ENCODE data around the gene FAM83C.

The FAM83C gene

DNA sequence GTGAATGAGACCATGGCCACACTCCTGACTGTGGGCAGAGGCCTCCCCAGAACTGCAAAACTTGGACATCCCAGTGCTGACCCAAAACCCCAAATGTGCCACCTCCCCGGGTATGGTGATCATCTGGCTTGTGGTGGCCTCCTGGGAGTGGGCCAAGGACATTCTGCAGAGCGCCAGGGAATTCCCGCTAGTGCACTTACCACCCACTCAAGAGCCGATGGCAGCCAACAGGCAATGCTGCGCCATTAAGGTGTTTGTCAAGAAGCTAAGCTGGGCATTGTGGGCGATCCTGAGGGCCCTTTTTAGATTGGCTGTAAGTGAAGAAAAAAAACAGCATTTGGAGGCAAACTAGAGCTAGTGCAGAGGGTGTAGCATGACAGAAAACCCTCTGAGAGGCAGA, 56.3 kb downstream of the FAM83C start:
- in situ Hi-C loops (cut with HindIII; ENCODE audit: low sequenced_read_pairs), result no loop called here

More for the DNA sequence above, 56.3 kb downstream of the FAM83C start:
- no peak overlapping the region for H3K4me3 ChIP-seq (ENCODE audit: low read depth, low read length)
- TF ChIP-seq CTCF (IDR thresholded peaks at IDR 0.05; ENCODE audit: low read depth, low read length, missing control alignments), result no peak
- DNase-seq (ENCODE audit: low read depth), result no peak
